Measurements from ENCODE around the gene KATNIP. TPM values are rescaled to one million over a fixed set of nuclear protein-coding genes. Genes with fewer than 3 reads are reported as not detected.

Gene KATNIP
- total and polyA plus RNA-seq, 2 of the 13 experiments (the other 11 are each of a cell fraction or from before 2014, with no cell fraction given), result 9.7 to 12.0 TPM

GRCh38 chr16:27561216-27561615, 11.3 kb downstream of the KATNIP start:
- FAIRE-seq, result no peak
- intact Hi-C loops (cut with micrococcal nuclease; ENCODE audit: unreplicated experiment), result no loop called here
- CTCF ChIA-PET (ENCODE audit: low intra/inter-chr PET ratio, low total read pairs), result no interaction called here

More at GRCh38 chr16:27561216-27561615, 11.3 kb downstream of the KATNIP start:
- no peak for DNase-seq (ENCODE audit: low spot score)
- Histone ChIP-seq H3K9ac (ENCODE audit: insufficient read depth, low read depth, low read length) (no peak overlapping the region), H3K27ac (ENCODE audit: extremely low read length, insufficient read depth, low read length) (no peak overlapping the region), H3K79me2 (ENCODE audit: insufficient read depth, low read length) (no peaks in the 10 kb centered on the region), H3K36me3 (replicated peaks in 1 of 2; ENCODE audit: control insufficient read depth in 1 of 2, insufficient read depth in 2 of 2, low read length in 2 of 2) (no peaks in the 10 kb centered on the region; a peak in 1 of 5 replicates), H3K9me3 (ENCODE audit: low read length) (no peaks in the 10 kb centered on the region), H3K4me1 (ENCODE audit: insufficient read depth, low read length) (peaks cover 7% of the 10 kb centered on the region), H4K20me1 (ENCODE audit: insufficient read depth, low read length) (no peaks in the 10 kb centered on the region), H3K4me2 (ENCODE audit: low read depth, low read length) (no peak overlapping the region), H3K27me3 (ENCODE audit: control insufficient read depth in 1 of 2, insufficient read depth in 2 of 2, low read length in 2 of 2) (no peaks in the 10 kb centered on the region), H2AFZ (ENCODE audit: low read length) (no peak overlapping the region), H3K4me3 (replicated peaks in 1 of 3; ENCODE audit: insufficient read depth in 1 of 3, low read depth in 2 of 3, low read length in 3 of 3) (no peak overlapping the region)
- POLR2A ChIA-PET, result interaction anchor here (1.2 kb wide), 1 partner anchor 17 kb away, joined by 3 read pairs; no protein-coding TSS in a partner anchor
- WGBS (ENCODE audit: low lambda C conversion rate), result 93% methylated on average over 8 of the region's 8 CpGs
- no TSS peak for BruUV-seq (replicated peaks)
- in situ Hi-C loops (cut with HindIII; ENCODE audit: extremely low pct_ligation_motif_present, low pct_unique_long_range_greater_than_20kb), result no loop called here
- ATAC-seq, result no peak
- TF ChIP-seq ZNF124 (CRISPR knock-in tag; IDR thresholded peaks at IDR 0.05), result no peak
- no peak for TF ChIP-seq ZHX2 (IDR thresholded peaks at IDR 0.05; ENCODE audit: low read depth)
- no peak for TF ChIP-seq ZHX2 (CRISPR knock-in tag; IDR thresholded peaks at IDR 0.05; ENCODE audit: borderline replicate concordance)
- TF ChIP-seq PTBP1 (IDR thresholded peaks at IDR 0.05; ENCODE audit: low read depth, low read length, poor library complexity, severe bottlenecking), result no peak
- no peak for TF ChIP-seq ZMAT3 (CRISPR knock-in tag; conservative IDR thresholded peaks at IDR 0.05)
- TF ChIP-seq NFE2 (CRISPR knock-in tag; IDR thresholded peaks at IDR 0.05), result no peak
- no peak for TF ChIP-seq MYC (CRISPR knock-in tag; IDR thresholded peaks at IDR 0.05; ENCODE audit: borderline replicate concordance)
- TF ChIP-seq, protein P1, sequence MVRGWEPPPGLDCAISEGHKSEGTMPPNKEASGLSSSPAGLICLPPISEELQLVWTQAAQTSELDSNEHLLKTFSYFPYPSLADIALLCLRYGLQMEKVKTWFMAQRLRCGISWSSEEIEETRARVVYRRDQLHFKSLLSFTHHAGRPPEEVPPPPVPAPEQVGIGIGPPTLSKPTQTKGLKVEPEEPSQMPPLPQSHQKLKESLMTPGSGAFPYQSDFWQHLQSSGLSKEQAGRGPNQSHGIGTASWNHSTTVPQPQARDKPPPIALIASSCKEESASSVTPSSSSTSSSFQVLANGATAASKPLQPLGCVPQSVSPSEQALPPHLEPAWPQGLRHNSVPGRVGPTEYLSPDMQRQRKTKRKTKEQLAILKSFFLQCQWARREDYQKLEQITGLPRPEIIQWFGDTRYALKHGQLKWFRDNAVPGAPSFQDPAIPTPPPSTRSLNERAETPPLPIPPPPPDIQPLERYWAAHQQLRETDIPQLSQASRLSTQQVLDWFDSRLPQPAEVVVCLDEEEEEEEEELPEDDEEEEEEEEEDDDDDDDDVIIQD (CRISPR knock-in tag; IDR thresholded peaks at IDR 0.05; ENCODE audit: low read depth), result no peak
- TF ChIP-seq ZBTB7B (CRISPR knock-in tag; IDR thresholded peaks at IDR 0.05), result no peak
- TF ChIP-seq RBM39 (IDR thresholded peaks at IDR 0.05; ENCODE audit: low read depth, low read length, poor library complexity, severe bottlenecking), result no peak
- no peak for TF ChIP-seq ZNF546 (CRISPR knock-in tag; conservative IDR thresholded peaks at IDR 0.05)
- TF ChIP-seq RXRB (CRISPR knock-in tag; IDR thresholded peaks at IDR 0.05; ENCODE audit: borderline replicate concordance), result no peak
- TF ChIP-seq, protein P2, sequence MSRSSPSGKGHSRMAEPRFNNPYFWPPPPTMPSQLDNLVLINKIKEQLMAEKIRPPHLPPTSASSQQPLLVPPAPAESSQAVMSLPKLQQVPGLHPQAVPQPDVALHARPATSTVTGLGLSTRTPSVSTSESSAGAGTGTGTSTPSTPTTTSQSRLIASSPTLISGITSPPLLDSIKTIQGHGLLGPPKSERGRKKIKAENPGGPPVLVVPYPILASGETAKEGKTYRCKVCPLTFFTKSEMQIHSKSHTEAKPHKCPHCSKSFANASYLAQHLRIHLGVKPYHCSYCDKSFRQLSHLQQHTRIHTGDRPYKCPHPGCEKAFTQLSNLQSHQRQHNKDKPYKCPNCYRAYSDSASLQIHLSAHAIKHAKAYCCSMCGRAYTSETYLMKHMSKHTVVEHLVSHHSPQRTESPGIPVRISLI (CRISPR knock-in tag; IDR thresholded peaks at IDR 0.05; ENCODE audit: borderline replicate concordance), result no peak
- TF ChIP-seq ZNF713 (CRISPR knock-in tag; IDR thresholded peaks at IDR 0.05), result no peak

Measured in HepG2 (cell line).